Heart left ventricle (tissue), 16 donors: ENCODE data around the gene CST9. TPM values are rescaled to one million over a fixed set of nuclear protein-coding genes. Genes with fewer than 3 reads are reported as not detected.

Experiments
- ATAC-seq, 4 donors: fragments of 200-7000 bp; cut with Tn5 transposase; one replicate each; pipeline ENCODE4 v1.9.1; 2020 to 2022; ENCODE audit warnings: moderate library complexity in 4 of 4, mild to moderate bottlenecking in 3 of 4, moderate number of reproducible peaks in 1 of 4
- DNase-seq, 5 donors: peaks; one replicate each; pipeline ENCODE4 v3.0.0-alpha.2; 2020
- H3K27ac ChIP-seq, 12 donors: fragments of 200-600 bp; sonication (generic) in 4 of 12; one replicate each; pipeline versions ENCODE4 v1.5.0 to v1.8.0; 2016 to 2022; ENCODE audit warnings: mild to moderate bottlenecking in 2 of 12
- H3K27me3 ChIP-seq, 9 donors: fragments of 200-600 bp; sonication (generic) in 2 of 9; one replicate each; pipeline versions ENCODE4 v1.5.1 to v1.8.0; 2016 to 2022; ENCODE audit warnings: mild to moderate bottlenecking in 3 of 9
- H3K36me3 ChIP-seq, 9 donors: fragments of 200-600 bp; sonication (generic) in 2 of 9; one replicate each; pipeline versions ENCODE4 v1.5.0 to v1.8.0; 2018 to 2022; ENCODE audit warnings: mild to moderate bottlenecking in 2 of 9
- H3K4me1 ChIP-seq, 12 donors: fragments of 200-600 bp; sonication (generic) in 4 of 12; one replicate each; pipeline versions ENCODE4 v1.5.0 to v1.8.0; 2016 to 2022; ENCODE audit warnings: mild to moderate bottlenecking in 3 of 12
- H3K4me3 ChIP-seq, 12 donors: fragments of 200-600 bp; sonication (generic) in 4 of 12; one replicate each; pipeline versions ENCODE4 v1.5.0 to v1.8.0; 2017 to 2022; ENCODE audit warnings: mild to moderate bottlenecking in 9 of 12, moderate library complexity in 4 of 12
- H3K9me3 ChIP-seq, 12 donors: fragments of 200-600 bp; sonication (generic) in 4 of 12; one replicate each; pipeline versions ENCODE4 v1.5.0 to v1.8.0; 2016 to 2022; ENCODE audit warnings: mild to moderate bottlenecking in 1 of 12
- CTCF ChIP-seq, 12 donors: fragments of 200-600 bp; sonication (generic) in 4 of 12; IDR thresholded peaks; one replicate each; pipeline versions ENCODE4 v1.5.0 to v1.8.0; 2018 to 2022; ENCODE audit warnings: antibody characterized with exemption in 12 of 12, mild to moderate bottlenecking in 5 of 12
- POLR2A ChIP-seq, 2 donors: fragments of 450-650 bp; IDR thresholded peaks; one replicate each; pipeline ENCODE4 v1.6.1; 2017; ENCODE audit warnings: antibody characterized with exemption in 2 of 2, mild to moderate bottlenecking in 2 of 2, moderate library complexity in 2 of 2
- WGBS, 4 donors: extraction: QIAGEN DNeasy Blood & Tissue Kit in 2 of 4; methylation state at CpG; one replicate each; pipeline versions ENCODE4 v1.1.5 to v1.1.7; 2013 to 2018; 5-methylcytosine and 5-hydroxymethylcytosine counted together
- intact Hi-C, 10 donors: fragments of 100-400 bp; cut with DNase I; formaldehyde crosslinking; loops; one replicate each; pipeline versions ENCODE4 v1.11.1 to v1.14.2; 2022
- polyA plus RNA-seq, 2 donors: library from polyadenylated mRNA; stranded (reverse); fragments of 200-250 nt; gene quantifications; one replicate each; pipeline ENCODE4 v1.2.3, GENCODE V29; 2013
- total RNA-seq, 9 donors: library from RNA; depleted of rRNA in 2 of 9; stranded (reverse); fragments of >200 nt in 2 of 9; fragmentation: NEBNext Ultra II Directional in 3 of 9; extraction: Animal tissue kit (Norgen Biotek cat#: 25700) in 3 of 9; gene quantifications; one replicate each; pipeline versions ENCODE4 v1.1.0 to v1.2.4, GENCODE V29; 2016 to 2023
- donor health status: ischemic (EF 13 %, LVEDD 7.1; RV severe dilation, severe dysfunction).
- donor health status: healthy with polysubstance abuse.
- donor health status: DM: no; HTN: yes; CAD: no.
- donor health status: DM: no; HTN: no; CAD: no.
- donor health status: ischemic (EF 25% LVEDD 6.9; RV normal size, moderate dysfunction).
- donor health status: ischemic (EF 25% LVEDD 5.7; RV mildly dilated, moderate dysfunction).
- donor health status: healthy.
- donor health status: DM: yes; HTN: yes; CAD: no.
- donor health status: ischemic (EF 35%, LVEDD 5.7; RV mildly dilated, moderate dysfunction).
- donor health status: nonischemic (EF 11% LVEDD 7.7; RV severe dilation, severe dysfunction).
- donor health status: DM: yes; HTN: yes; CAD: no.
- donor health status: PGD.
- donor health status: ischemic (EF 29% LVEDD 5.4; RV normal size, mild dysfunction).
- donor health status: nonischemic (EF 23%, LVEDD 6.1; RV moderate dilation, normal function).

CST9 gene
- total and polyA plus RNA-seq, 11 donors = not detected

GRCh38 chr20:23570178-23570760, 35.4 kb downstream of the CST9 start:
- DNase-seq = no peak
- intact Hi-C loops = no loop called here
- no peak for TF ChIP-seq CTCF (IDR thresholded peaks at IDR 0.05)
- TF ChIP-seq POLR2A (IDR thresholded peaks at IDR 0.05) = no peak
- no peaks in the 10 kb centered on the region for H3K4me1 ChIP-seq
- H3K36me3 ChIP-seq = no peaks in the 10 kb centered on the region
- ATAC-seq = no peak
- no peaks in the 10 kb centered on the region for H3K27me3 ChIP-seq
- 69 to 77% (median 72%) methylated on average over 2 of the region's 2 CpGs for WGBS, 4 donors
- no peak overlapping the region for H3K4me3 ChIP-seq
- no peak overlapping the region for H3K27ac ChIP-seq
- no peaks in the 10 kb centered on the region for H3K9me3 ChIP-seq

GRCh38 chr20:23569570-23569969, 36.1 kb downstream of the CST9 start:
- no peaks in the 10 kb centered on the region for H3K4me1 ChIP-seq
- no peak for ATAC-seq
- no peak overlapping the region for H3K4me3 ChIP-seq
- TF ChIP-seq CTCF (IDR thresholded peaks at IDR 0.05) = no peak
- TF ChIP-seq POLR2A (IDR thresholded peaks at IDR 0.05) = no peak
- no peaks in the 10 kb centered on the region for H3K9me3 ChIP-seq
- no peak for DNase-seq
- no peaks in the 10 kb centered on the region for H3K36me3 ChIP-seq
- H3K27me3 ChIP-seq = no peaks in the 10 kb centered on the region
- intact Hi-C loops = no loop called here
- WGBS, 4 donors = 80 to 88% (median 83%) methylated on average over 1 of the region's 1 CpG
- H3K27ac ChIP-seq = no peak overlapping the region

GRCh38 chr20:23568971-23569330, 36.8 kb downstream of the CST9 start:
- no peak overlapping the region for H3K4me3 ChIP-seq
- no peak for DNase-seq

GRCh38 chr20:23568320-23568970, 37.3 kb downstream of the CST9 start, which contains the start of gene CST9L:
CST9L (minus strand) TSS chr20:23568484; CDS start chr20:23568450, 34 bp downstream.
- no peak for ATAC-seq
- intact Hi-C loops = no loop called here

More at GRCh38 chr20:23568971-23569330, 36.8 kb downstream of the CST9 start:
- TF ChIP-seq POLR2A (IDR thresholded peaks at IDR 0.05) = no peak
- TF ChIP-seq CTCF (IDR thresholded peaks at IDR 0.05) = no peak
- intact Hi-C loops = no loop called here
- Histone ChIP-seq H3K36me3 (no peaks in the 10 kb centered on the region), H3K27me3 (no peaks in the 10 kb centered on the region), H3K4me1 (no peaks in the 10 kb centered on the region), H3K27ac (no peak overlapping the region), H3K9me3 (no peaks in the 10 kb centered on the region)
- 85 to 89% (median 87%) methylated on average over 1 of the region's 1 CpG for WGBS, 4 donors
- no peak for ATAC-seq

More at GRCh38 chr20:23568320-23568970, 37.3 kb downstream of the CST9 start, which contains the start of gene CST9L:
- Histone ChIP-seq H3K27ac (no peak within 1 kb of the TSS), H3K4me1 (no peaks in the 10 kb centered on the region), H3K27me3 (no peaks in the 10 kb centered on the region), H3K9me3 (no peaks in the 10 kb centered on the region), H3K36me3 (no peaks in the 10 kb centered on the region), H3K4me3 (no peak within 1 kb of the TSS)
- 31 to 37% (median 34%) methylated on average over 11 of the region's 11 CpGs for WGBS, 4 donors
- TF ChIP-seq CTCF (IDR thresholded peaks at IDR 0.05) = no peak
- TF ChIP-seq POLR2A (IDR thresholded peaks at IDR 0.05) = no peak
- no peak for DNase-seq
